ENCODE measurements around the gene CYP2B6.

DNA sequence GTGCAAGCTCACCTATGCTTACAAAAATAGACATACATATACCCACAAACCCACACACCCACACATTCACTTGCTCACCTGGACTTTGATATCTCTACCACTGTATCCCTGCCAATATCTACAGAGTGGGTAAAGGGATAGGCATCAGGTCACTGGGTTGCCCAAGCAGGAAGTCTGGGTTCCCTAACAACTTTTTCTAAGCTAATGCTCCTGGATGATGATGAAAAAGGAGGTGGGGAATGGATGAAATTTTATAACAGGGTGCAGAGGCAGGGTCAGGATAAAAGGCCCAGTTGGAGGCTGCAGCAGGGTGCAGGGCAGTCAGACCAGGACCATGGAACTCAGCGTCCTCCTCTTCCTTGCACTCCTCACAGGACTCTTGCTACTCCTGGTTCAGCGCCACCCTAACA lies at the start of gene CYP2B6:
- TF ChIP-seq, protein P1, sequence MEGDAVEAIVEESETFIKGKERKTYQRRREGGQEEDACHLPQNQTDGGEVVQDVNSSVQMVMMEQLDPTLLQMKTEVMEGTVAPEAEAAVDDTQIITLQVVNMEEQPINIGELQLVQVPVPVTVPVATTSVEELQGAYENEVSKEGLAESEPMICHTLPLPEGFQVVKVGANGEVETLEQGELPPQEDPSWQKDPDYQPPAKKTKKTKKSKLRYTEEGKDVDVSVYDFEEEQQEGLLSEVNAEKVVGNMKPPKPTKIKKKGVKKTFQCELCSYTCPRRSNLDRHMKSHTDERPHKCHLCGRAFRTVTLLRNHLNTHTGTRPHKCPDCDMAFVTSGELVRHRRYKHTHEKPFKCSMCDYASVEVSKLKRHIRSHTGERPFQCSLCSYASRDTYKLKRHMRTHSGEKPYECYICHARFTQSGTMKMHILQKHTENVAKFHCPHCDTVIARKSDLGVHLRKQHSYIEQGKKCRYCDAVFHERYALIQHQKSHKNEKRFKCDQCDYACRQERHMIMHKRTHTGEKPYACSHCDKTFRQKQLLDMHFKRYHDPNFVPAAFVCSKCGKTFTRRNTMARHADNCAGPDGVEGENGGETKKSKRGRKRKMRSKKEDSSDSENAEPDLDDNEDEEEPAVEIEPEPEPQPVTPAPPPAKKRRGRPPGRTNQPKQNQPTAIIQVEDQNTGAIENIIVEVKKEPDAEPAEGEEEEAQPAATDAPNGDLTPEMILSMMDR (IDR thresholded peaks at IDR 0.05; ENCODE audit: extremely low read depth in 1 of 2, insufficient read depth in 1 of 2, low read depth in 1 of 2, low read length in 2 of 2): no peak
- TF ChIP-seq POLR2AphosphoS5 (IDR thresholded peaks at IDR 0.05; ENCODE audit: insufficient read depth, low read depth, low read length) (no peak), FOS (IDR thresholded peaks at IDR 0.05; ENCODE audit: borderline replicate concordance, insufficient read depth, low read length) (no peak), JUN (IDR thresholded peaks at IDR 0.05; ENCODE audit: borderline replicate concordance, insufficient read depth, insufficient read length, low read depth) (no peak)
- TF ChIP-seq, protein P2, sequence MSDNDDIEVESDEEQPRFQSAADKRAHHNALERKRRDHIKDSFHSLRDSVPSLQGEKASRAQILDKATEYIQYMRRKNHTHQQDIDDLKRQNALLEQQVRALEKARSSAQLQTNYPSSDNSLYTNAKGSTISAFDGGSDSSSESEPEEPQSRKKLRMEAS (IDR thresholded peaks at IDR 0.05; ENCODE audit: insufficient read depth, insufficient read length): no peak

All from endothelial cell of umbilical vein (primary cell).